LHCN-M2 (cell line): ENCODE results near the gene SCN10A. TPM values are rescaled to one million over a fixed set of nuclear protein-coding genes. Genes with fewer than 3 reads are reported as not detected.

ENCODE experiments used
- DNase-seq: peaks from one replicate; pipeline ENCODE4 v3.0.0-alpha.2; 2012; ENCODE audit warnings: low read depth
- total RNA-seq: library from RNA; depleted of rRNA; stranded (reverse); fragments of >200 nt; gene quantifications from 2 replicates; pipeline ENCODE4 v1.2.3, GENCODE V29; 2014; rRNA removed

The SCN10A gene
- total RNA-seq, 1 experiment from 2014 or later, result not detected

DNA sequence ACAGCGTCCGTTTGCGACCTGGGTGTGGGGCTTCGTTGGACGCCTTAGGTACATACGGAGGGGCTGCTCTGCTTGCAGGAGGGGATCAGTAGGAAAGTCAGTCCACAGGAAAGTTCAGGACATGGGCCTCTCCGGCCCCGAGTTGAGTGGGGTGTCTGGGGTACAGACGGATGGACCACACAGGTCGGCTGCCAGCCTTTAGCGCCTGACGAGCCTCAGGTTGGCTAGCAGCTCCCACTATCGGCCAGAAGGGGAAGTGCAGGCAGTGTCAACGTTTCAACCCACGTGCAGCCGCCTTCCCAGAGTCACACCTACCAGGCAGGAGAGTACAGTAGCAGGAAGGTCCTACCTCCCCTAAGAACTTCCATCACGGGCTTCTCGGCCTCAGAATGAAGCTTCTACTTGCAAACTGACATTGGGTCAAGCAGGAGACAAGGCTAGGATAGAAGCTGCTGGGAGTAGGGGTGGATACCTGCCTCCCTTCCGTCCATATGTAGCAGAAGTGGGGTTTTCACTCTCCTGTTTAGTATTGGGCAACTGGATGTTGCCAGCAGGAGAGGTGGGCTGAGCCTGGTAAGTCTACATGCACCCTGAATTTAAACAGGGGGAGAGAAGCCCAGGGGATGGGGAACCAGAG is 164.7 kb downstream of the SCN10A start:
- DNase-seq, result peak; percentile 57

DNA sequence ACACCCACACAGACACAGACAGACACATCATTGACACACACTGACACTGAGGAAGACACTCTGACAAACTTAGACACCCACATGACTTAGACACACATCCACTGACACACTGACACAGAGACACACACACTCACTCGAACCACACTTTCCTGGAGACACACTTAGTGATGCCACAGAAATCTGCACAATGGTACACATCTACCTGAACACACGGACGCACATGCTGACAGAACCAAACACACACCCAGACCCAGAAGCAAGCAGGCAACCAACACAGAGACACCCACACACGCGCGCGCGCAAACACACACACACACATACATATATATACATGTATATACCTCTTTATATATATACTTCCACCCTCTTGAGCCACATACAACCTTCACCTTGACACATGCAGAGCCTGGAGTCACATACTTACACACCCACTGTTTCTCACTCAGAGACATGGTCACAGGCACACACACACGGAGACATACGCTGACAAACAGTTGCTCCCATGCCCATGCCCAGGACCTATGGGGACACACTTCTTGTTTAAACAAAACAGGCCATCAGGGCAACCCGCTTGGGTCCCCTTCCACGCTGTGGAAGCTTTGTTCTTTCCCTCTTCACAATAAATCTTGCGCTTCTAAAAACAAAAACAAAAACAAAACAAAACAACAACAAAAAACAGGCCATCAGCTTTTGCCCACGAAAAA is 165.6 kb downstream of the SCN10A start:
- DNase-seq, result no peak

DNA sequence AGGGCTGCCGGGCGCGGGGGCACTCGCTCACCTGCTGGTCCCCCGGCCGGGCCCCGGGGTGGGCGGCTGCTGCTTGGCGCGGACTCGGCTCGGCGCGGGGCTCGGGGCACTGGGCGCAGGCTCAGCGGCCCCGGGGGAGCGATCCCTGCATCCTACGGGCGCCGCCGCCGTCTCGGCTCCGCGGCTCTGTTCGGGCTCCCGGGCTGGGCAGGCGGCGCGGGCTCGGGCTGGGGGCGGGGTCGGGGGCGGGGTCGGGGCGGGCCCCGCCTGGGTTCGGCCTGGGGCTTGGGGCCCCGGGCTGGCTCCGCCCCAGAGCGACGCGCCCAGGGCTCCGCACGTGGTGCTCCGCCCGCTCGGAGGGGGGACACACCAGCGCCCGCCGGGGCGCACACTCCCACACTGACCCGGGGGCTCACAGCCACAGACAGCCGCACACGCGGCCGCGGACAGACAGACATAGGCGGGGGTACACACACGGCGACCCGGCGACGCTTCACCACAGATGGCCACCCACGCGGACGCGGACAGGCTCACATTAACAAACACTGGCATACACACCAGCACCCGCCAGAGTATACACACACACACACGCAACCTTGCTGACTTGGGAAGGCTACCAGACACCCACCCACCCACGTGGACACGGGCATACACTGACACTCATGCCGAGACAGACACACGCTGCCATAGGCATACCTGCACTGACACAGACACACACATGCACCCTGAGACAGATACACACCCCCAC is 166.3 kb downstream of the SCN10A start, which contains the start of gene SCN5A:
TSS of gene SCN5A (minus strand) at position 188 of the 748 bp plus-strand sequence. CDS start 16,380 bp downstream, outside the sequence.
- DNase-seq, result peak; percentile 51

DNA sequence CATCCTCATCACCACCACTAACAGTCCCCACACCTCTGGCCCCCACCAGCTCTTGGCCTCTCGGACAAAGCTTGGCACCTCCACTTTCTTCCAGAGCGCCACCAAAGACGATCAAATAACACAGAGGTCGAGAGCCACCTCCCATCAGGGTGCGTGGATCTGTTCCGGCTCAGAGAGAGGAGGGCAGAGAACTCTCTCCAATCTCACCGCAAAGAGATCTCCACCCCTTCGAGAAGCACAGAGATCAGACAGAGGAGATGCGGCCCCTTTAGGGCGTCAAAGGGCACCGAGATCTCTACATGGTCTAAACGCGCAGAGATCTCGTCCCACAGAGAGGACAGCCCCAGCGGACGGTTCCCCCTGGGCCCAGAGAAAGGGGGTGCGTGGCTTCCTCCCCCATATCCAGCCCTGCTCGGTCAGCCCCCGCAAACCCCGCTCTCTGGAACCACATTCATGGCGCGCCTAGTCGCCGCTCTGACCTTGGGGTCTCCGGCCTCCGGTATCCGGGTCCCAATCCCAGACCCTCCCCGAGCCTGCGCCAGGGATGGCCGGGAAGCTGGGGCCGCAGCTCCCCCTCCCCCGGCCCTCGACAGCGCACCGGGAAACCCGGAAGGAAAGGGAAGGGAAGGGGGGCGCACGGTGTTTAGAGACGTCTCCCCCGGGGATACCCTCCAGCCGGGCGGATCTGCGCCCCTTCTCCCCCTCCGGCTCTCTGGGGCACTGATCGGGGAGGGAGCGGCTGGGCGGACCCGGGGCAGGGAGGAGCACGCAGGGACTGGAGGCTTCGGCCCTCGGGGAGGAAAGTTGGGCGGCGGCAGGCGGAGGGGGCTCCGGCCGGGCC is 167.1 kb downstream of the SCN10A start:
- no peak for DNase-seq

DNA sequence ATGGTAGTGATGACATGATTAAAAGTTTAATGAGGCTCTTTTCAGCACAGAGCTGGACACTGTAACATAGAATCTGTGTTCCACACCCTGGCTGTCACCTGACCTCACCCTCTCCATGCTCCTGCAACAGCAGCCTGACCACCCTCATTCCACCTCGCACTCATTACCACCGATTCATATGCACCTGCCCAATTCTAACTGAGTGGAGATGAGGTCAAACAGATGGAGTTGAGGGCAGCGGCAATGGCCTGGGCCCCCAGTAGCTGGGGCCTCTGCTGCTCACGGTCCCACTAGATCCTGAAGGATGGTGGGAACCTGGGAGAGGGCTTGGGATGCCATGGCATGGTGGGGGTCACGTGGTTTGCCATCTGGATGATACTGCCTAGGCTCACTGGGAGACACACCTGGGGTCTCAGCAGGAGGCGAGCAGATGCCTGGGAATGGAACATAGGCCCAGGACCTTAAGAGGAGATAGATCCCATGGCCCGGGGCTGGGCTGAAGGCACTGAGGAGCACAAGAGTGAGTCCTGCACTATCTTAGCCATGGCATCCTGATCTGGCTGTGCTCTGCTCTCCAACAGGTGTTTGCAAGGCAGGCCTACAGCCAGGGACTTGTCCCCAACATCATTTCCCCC is 167.9 kb downstream of the SCN10A start:
- no peak for DNase-seq

DNA sequence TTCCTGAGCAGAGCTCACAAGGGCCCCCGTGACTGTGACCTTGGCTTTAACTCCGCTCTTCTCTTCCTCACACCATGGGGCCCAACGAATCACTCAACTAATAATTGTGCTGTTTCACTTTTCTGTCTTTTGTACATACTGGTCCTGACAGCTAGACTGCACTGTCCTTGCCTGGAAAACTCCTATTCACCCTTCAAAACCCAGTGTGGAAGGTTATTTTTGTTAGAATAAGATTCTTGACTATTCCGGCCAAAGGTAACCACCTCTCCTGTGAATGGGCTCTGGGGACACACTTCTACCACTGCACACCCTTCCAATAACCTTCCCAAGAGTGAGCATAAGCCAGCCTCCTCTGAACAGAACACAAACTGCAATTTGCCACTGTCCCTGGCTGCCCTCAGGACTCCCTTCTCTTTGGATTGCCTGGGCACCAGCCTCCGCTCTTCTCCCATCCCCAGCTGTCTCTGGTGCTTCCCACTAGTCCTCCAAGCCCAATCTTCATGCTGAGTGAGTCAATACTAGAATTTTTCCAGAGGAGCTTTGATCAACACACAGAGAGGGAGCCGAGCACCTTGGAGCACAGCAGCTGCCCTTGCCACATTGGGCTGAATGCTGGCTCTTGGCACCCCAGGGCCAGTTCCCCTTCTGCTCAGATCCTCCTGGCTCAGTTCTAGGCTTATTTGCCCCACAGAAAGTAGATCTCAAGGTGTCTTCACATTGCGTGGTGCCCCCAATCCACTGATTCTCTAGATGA is 168.6 kb downstream of the SCN10A start:
- no peak for DNase-seq

Other genes with a start within 250 kb of the SCN10A start
- gene SCN5A, start 166.5 kb downstream of the SCN10A start, total RNA-seq, result 39.0 and 45.9 TPM in 2 replicates
- not detected in 2 replicates for gene SCN11A, start 235.7 kb upstream of the SCN10A start, total RNA-seq
- gene WDR48, start 235.8 kb upstream of the SCN10A start, total RNA-seq, result 16.6 and 19.1 TPM in 2 replicates